ENCODE data around the gene AMN1.
"Not testable (repeated sequence)": the region's sequence is repeated elsewhere in the genome, so short reads cannot be mapped to it uniquely, and the experiment has no call there.

The AMN1 gene

GRCh38 chr12:31750747-31751039, 21.9 kb upstream of the AMN1 start:
- no peak overlapping the region for H3K4me3 ChIP-seq (ENCODE audit: low read length in 2 of 2)
- H2BK120ac ChIP-seq (ENCODE audit: low read depth, low read length) = no peak overlapping the region
- H3K4me2 ChIP-seq (ENCODE audit: insufficient read depth, low read length, poor library complexity, severe bottlenecking) = no peak overlapping the region
- H4K8ac ChIP-seq (ENCODE audit: low read depth, low read length) = no peak overlapping the region
- no peak overlapping the region for H2BK15ac ChIP-seq (ENCODE audit: low read length)
- no peak overlapping the region for H3K9ac ChIP-seq (ENCODE audit: low read depth, low read length, poor library complexity)
- no peak for DNase-seq (ENCODE audit: low spot score)
- no peaks in the 10 kb centered on the region for H3K36me3 ChIP-seq (replicated peaks in 1 of 2; ENCODE audit: control insufficient read depth in 2 of 2, insufficient read depth in 2 of 2, low read length in 2 of 2)
- no peak overlapping the region for H2BK5ac ChIP-seq (ENCODE audit: low read length)
- no peak overlapping the region for H3K27ac ChIP-seq (replicated peaks; ENCODE audit: low read length)
- WGBS, 2 donors (ENCODE audit: extremely low coverage in 2 of 2, insufficient read length in 2 of 2, insufficient replicate concordance in 1 of 2) = 100% methylated on average over 1 of the region's 2 CpGs; no CpG with 5 or more reads in 1 of the 2 donors
- H2BK12ac ChIP-seq (ENCODE audit: low read length) = no peak overlapping the region
- no peak overlapping the region for H3K4ac ChIP-seq (ENCODE audit: low read length)
- H3K23ac ChIP-seq (ENCODE audit: low read depth, low read length, poor library complexity) = no peak overlapping the region
- H4K91ac ChIP-seq (ENCODE audit: low read depth, low read length, poor library complexity) = no peak overlapping the region
- H3K18ac ChIP-seq (ENCODE audit: low read length) = no peak overlapping the region
- H2AK5ac ChIP-seq (ENCODE audit: low read depth, low read length) = no peak overlapping the region
- H3K79me1 ChIP-seq (ENCODE audit: low read depth, low read length) = no peaks in the 10 kb centered on the region
- no peaks in the 10 kb centered on the region for H3K27me3 ChIP-seq (ENCODE audit: control insufficient read depth in 3 of 3, insufficient read depth in 3 of 3, low read depth in 1 of 3, low read length in 3 of 3)
- H3K4me1 ChIP-seq (ENCODE audit: control insufficient read depth in 2 of 2, insufficient read depth in 1 of 2, low read depth in 1 of 2, low read length in 2 of 2) = no peaks in the 10 kb centered on the region
- no peak overlapping the region for H2AFZ ChIP-seq (ENCODE audit: low read length)
- H3K9me3 ChIP-seq (replicated peaks in 1 of 2; ENCODE audit: control insufficient read depth in 2 of 2, insufficient read depth in 1 of 2, low read depth in 1 of 2, low read length in 2 of 2) = peaks cover 3 to 6% of the 10 kb centered on the region in 2 donors
- H3K14ac ChIP-seq (ENCODE audit: low read length) = no peak overlapping the region

GRCh38 chr12:31749024-31749704, 20.3 kb upstream of the AMN1 start:
- H3K9ac ChIP-seq (ENCODE audit: low read depth, low read length, poor library complexity) = no peak overlapping the region
- no peak overlapping the region for H3K4ac ChIP-seq (ENCODE audit: low read length)
- H3K4me3 ChIP-seq (ENCODE audit: low read length in 2 of 2) = no peak overlapping the region
- H3K14ac ChIP-seq (ENCODE audit: low read length) = no peak overlapping the region
- no peak overlapping the region for H2AK5ac ChIP-seq (ENCODE audit: low read depth, low read length)
- no peak overlapping the region for H2BK12ac ChIP-seq (ENCODE audit: low read length)
- no peak overlapping the region for H4K8ac ChIP-seq (ENCODE audit: low read depth, low read length)
- H3K36me3 ChIP-seq (replicated peaks in 1 of 2; ENCODE audit: control insufficient read depth in 2 of 2, insufficient read depth in 2 of 2, low read length in 2 of 2) = no peaks in the 10 kb centered on the region
- no peak overlapping the region for H3K27ac ChIP-seq (replicated peaks; ENCODE audit: low read length)
- no peak overlapping the region for H3K18ac ChIP-seq (ENCODE audit: low read length)
- H3K23ac ChIP-seq (ENCODE audit: low read depth, low read length, poor library complexity) = no peak overlapping the region
- H2AFZ ChIP-seq (ENCODE audit: low read length) = peak overlapping the region; percentile 73
- no peaks in the 10 kb centered on the region for H3K79me1 ChIP-seq (ENCODE audit: low read depth, low read length)
- no peak for DNase-seq (ENCODE audit: low spot score)
- H3K4me2 ChIP-seq (ENCODE audit: insufficient read depth, low read length, poor library complexity, severe bottlenecking) = no peak overlapping the region
- no peak overlapping the region for H4K91ac ChIP-seq (ENCODE audit: low read depth, low read length, poor library complexity)
- H3K4me1 ChIP-seq (ENCODE audit: control insufficient read depth in 2 of 2, insufficient read depth in 1 of 2, low read depth in 1 of 2, low read length in 2 of 2) = no peaks in the 10 kb centered on the region
- peaks cover 3 to 6% of the 10 kb centered on the region in 2 donors for H3K9me3 ChIP-seq (replicated peaks in 1 of 2; ENCODE audit: control insufficient read depth in 2 of 2, insufficient read depth in 1 of 2, low read depth in 1 of 2, low read length in 2 of 2)
- no peaks in the 10 kb centered on the region for H3K27me3 ChIP-seq (ENCODE audit: control insufficient read depth in 3 of 3, insufficient read depth in 3 of 3, low read depth in 1 of 3, low read length in 3 of 3)
- no peak overlapping the region for H2BK120ac ChIP-seq (ENCODE audit: low read depth, low read length)
- no peak overlapping the region for H2BK15ac ChIP-seq (ENCODE audit: low read length)
- no CpG with 5 or more reads among the region's 5 CpGs for WGBS, 2 donors (ENCODE audit: extremely low coverage in 2 of 2, insufficient read length in 2 of 2, insufficient replicate concordance in 1 of 2)
- no peak overlapping the region for H2BK5ac ChIP-seq (ENCODE audit: low read length)

- no peak overlapping the region for H2BK120ac ChIP-seq (ENCODE audit: low read depth, low read length)
- H2AFZ ChIP-seq (ENCODE audit: low read length) = no peak overlapping the region
- no peak overlapping the region for H3K27ac ChIP-seq (replicated peaks; ENCODE audit: low read length)
- no peak overlapping the region for H3K4ac ChIP-seq (ENCODE audit: low read length)
- no peak overlapping the region for H2BK15ac ChIP-seq (ENCODE audit: low read length)
- H3K4me1 ChIP-seq (ENCODE audit: control insufficient read depth in 2 of 2, insufficient read depth in 1 of 2, low read depth in 1 of 2, low read length in 2 of 2) = no peaks in the 10 kb centered on the region
- no peak overlapping the region for H3K23ac ChIP-seq (ENCODE audit: low read depth, low read length, poor library complexity)
- no peaks in the 10 kb centered on the region for H3K36me3 ChIP-seq (replicated peaks in 1 of 2; ENCODE audit: control insufficient read depth in 2 of 2, insufficient read depth in 2 of 2, low read length in 2 of 2)
- H3K14ac ChIP-seq (ENCODE audit: low read length) = no peak overlapping the region
- no peaks in the 10 kb centered on the region for H3K27me3 ChIP-seq (ENCODE audit: control insufficient read depth in 3 of 3, insufficient read depth in 3 of 3, low read depth in 1 of 3, low read length in 3 of 3)
- H3K79me1 ChIP-seq (ENCODE audit: low read depth, low read length) = no peaks in the 10 kb centered on the region
- no peak overlapping the region for H3K4me3 ChIP-seq (ENCODE audit: low read length in 2 of 2)
- H3K9ac ChIP-seq (ENCODE audit: low read depth, low read length, poor library complexity) = no peak overlapping the region
- H3K18ac ChIP-seq (ENCODE audit: low read length) = no peak overlapping the region
- H3K4me2 ChIP-seq (ENCODE audit: insufficient read depth, low read length, poor library complexity, severe bottlenecking) = no peak overlapping the region
- H2AK5ac ChIP-seq (ENCODE audit: low read depth, low read length) = no peak overlapping the region
- no peak overlapping the region for H2BK5ac ChIP-seq (ENCODE audit: low read length)
- H4K8ac ChIP-seq (ENCODE audit: low read depth, low read length) = no peak overlapping the region
- no peak for DNase-seq (ENCODE audit: low spot score)
- H4K91ac ChIP-seq (ENCODE audit: low read depth, low read length, poor library complexity) = no peak overlapping the region
- H2BK12ac ChIP-seq (ENCODE audit: low read length) = no peak overlapping the region
- no CpG with 5 or more reads among the region's 2 CpGs for WGBS, 2 donors (ENCODE audit: extremely low coverage in 2 of 2, insufficient read length in 2 of 2, insufficient replicate concordance in 1 of 2)
- H3K9me3 ChIP-seq (replicated peaks in 1 of 2; ENCODE audit: control insufficient read depth in 2 of 2, insufficient read depth in 1 of 2, low read depth in 1 of 2, low read length in 2 of 2) = peaks cover 3 to 6% of the 10 kb centered on the region in 2 donors
These were observed 16.4 kb upstream of the AMN1 start for GRCh38 chr12:31745242-31745641.

- H3K4ac ChIP-seq (ENCODE audit: low read length); H3K4me3 ChIP-seq (ENCODE audit: low read length in 2 of 2); H2AK5ac ChIP-seq (ENCODE audit: low read depth, low read length); H3K18ac ChIP-seq (ENCODE audit: low read length); H2BK12ac ChIP-seq (ENCODE audit: low read length); H3K4me1 ChIP-seq (ENCODE audit: control insufficient read depth in 2 of 2, insufficient read depth in 1 of 2, low read depth in 1 of 2, low read length in 2 of 2); H3K9ac ChIP-seq (ENCODE audit: low read depth, low read length, poor library complexity); H2AFZ ChIP-seq (ENCODE audit: low read length); H4K91ac ChIP-seq (ENCODE audit: low read depth, low read length, poor library complexity); H2BK120ac ChIP-seq (ENCODE audit: low read depth, low read length); H3K23ac ChIP-seq (ENCODE audit: low read depth, low read length, poor library complexity); H3K4me2 ChIP-seq (ENCODE audit: insufficient read depth, low read length, poor library complexity, severe bottlenecking); H3K36me3 ChIP-seq (replicated peaks in 1 of 2; ENCODE audit: control insufficient read depth in 2 of 2, insufficient read depth in 2 of 2, low read length in 2 of 2); H3K27ac ChIP-seq (replicated peaks; ENCODE audit: low read length); H3K27me3 ChIP-seq (ENCODE audit: control insufficient read depth in 3 of 3, insufficient read depth in 3 of 3, low read depth in 1 of 3, low read length in 3 of 3); H2BK15ac ChIP-seq (ENCODE audit: low read length); H3K14ac ChIP-seq (ENCODE audit: low read length); H2BK5ac ChIP-seq (ENCODE audit: low read length); DNase-seq (ENCODE audit: low spot score); H3K79me1 ChIP-seq (ENCODE audit: low read depth, low read length); H3K9me3 ChIP-seq (replicated peaks in 1 of 2; ENCODE audit: control insufficient read depth in 2 of 2, insufficient read depth in 1 of 2, low read depth in 1 of 2, low read length in 2 of 2); H4K8ac ChIP-seq (ENCODE audit: low read depth, low read length): not testable (repeated sequence)
- WGBS, 2 donors (ENCODE audit: extremely low coverage in 2 of 2, insufficient read length in 2 of 2, insufficient replicate concordance in 1 of 2) = no CpG with 5 or more reads among the region's 4 CpGs
These were observed 15.5 kb upstream of the AMN1 start for GRCh38 chr12:31744363-31744762.

Data from neuronal stem cell (in vitro differentiated cells).